GM23338 (cell line): ENCODE measurements around the gene PLOD2.

Experiments used
- CREB1 ChIP-seq: fragments of 250-450 bp; sonication (Bioruptor Pico); IDR thresholded peaks from 2 replicates; pipeline ENCODE4 v1.5.0; 2020; ENCODE audit warnings: low read depth, mild to moderate bottlenecking, moderate library complexity
- CTCF ChIP-seq, 2 experiments: fragments of 200-600 bp in 1 of 2; sonication (generic) in 1 of 2; conservative IDR thresholded peaks; 2 replicates each; pipeline versions ENCODE4 v1.5.1 to v1.6.1; 2016 to 2017; ENCODE audit warnings: antibody characterized with exemption in 2 of 2, low read depth in 2 of 2, mild to moderate bottlenecking in 2 of 2, moderate library complexity in 1 of 2
- ETS1 ChIP-seq: IDR thresholded peaks from 2 replicates; pipeline ENCODE4 v1.6.1; 2016; ENCODE audit warnings: antibody characterized with exemption
- EZH2 ChIP-seq: fragments of 200-600 bp; sonication (generic); IDR thresholded peaks from one replicate; pipeline ENCODE4 v1.8.0; 2017; ENCODE audit warnings: antibody characterized with exemption, mild to moderate bottlenecking, low read depth; ENCODE audit not compliant: unreplicated experiment
- EZH2phosphoT487 ChIP-seq: fragments of 200-600 bp; sonication (generic); IDR thresholded peaks from one replicate; pipeline ENCODE4 v1.8.1; 2018; ENCODE audit warnings: antibody characterized with exemption; ENCODE audit not compliant: unreplicated experiment
- JUNB ChIP-seq: IDR thresholded peaks from one replicate; pipeline ENCODE4 v1.6.1; 2016; ENCODE audit warnings: antibody characterized with exemption; ENCODE audit not compliant: unreplicated experiment
- POLR2AphosphoS5 ChIP-seq: IDR thresholded peaks from 2 replicates; pipeline ENCODE4 v1.6.1; 2016; ENCODE audit warnings: antibody characterized with exemption, low read depth
- REST ChIP-seq: IDR thresholded peaks from one replicate; pipeline ENCODE4 v1.6.1; 2018; ENCODE audit warnings: antibody characterized with exemption; ENCODE audit not compliant: unreplicated experiment
- STAT1 ChIP-seq: IDR thresholded peaks from one replicate; pipeline ENCODE4 v1.6.1; 2016; ENCODE audit warnings: antibody characterized with exemption; ENCODE audit not compliant: unreplicated experiment
- ZNF331 ChIP-seq: fragments of 250-450 bp; sonication (Bioruptor Pico); IDR thresholded peaks from 2 replicates; pipeline ENCODE4 v1.5.0; 2020; ENCODE audit warnings: low read depth, mild to moderate bottlenecking, moderate library complexity

GRCh38 chr3:146072824-146073223 is 88.2 kb downstream of the PLOD2 start:
- no peak for TF ChIP-seq ZNF331 (CRISPR knock-in tag)
- TF ChIP-seq CTCF (conservative IDR thresholded peaks at IDR 0.05; ENCODE audit: low read depth in 2 of 2) = no peak
- no peak for TF ChIP-seq EZH2phosphoT487
- no peak for TF ChIP-seq EZH2
- TF ChIP-seq ETS1 = no peak
- no peak for TF ChIP-seq JUNB
- TF ChIP-seq REST = no peak
- TF ChIP-seq POLR2AphosphoS5 = no peak
- no peak for TF ChIP-seq STAT1
- no peak for TF ChIP-seq CREB1 (CRISPR knock-in tag)
